GM21526 (cell line): ENCODE data around the gene PLD4.

ENCODE experiments used
- ATAC-seq: cut with Tn5 transposase; IDR thresholded peaks from one replicate; pipeline ENCODE4 v1.9.1; 2021; ENCODE audit warnings: moderate library complexity; ENCODE audit not compliant: unreplicated experiment, low FRiP score

Gene PLD4

DNA sequence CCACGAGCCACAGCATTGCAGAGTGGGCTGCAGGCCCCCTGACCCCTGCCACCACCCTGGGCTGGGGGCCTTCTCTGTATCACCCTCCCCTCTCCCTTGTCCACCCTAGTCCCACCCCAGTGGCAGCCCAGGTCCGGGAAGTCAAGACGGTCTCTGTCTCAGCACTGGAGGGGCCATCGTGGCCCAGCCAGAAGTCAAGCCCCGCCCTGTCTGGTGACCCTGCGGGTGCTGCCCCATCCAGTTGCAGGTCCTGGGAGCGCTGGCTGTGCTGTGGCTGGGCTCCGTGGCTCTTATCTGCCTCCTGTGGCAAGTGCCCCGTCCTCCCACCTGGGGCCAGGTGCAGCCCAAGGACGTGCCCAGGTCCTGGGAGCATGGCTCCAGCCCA is 2.7 kb downstream of the PLD4 start:
- no peak for ATAC-seq

DNA sequence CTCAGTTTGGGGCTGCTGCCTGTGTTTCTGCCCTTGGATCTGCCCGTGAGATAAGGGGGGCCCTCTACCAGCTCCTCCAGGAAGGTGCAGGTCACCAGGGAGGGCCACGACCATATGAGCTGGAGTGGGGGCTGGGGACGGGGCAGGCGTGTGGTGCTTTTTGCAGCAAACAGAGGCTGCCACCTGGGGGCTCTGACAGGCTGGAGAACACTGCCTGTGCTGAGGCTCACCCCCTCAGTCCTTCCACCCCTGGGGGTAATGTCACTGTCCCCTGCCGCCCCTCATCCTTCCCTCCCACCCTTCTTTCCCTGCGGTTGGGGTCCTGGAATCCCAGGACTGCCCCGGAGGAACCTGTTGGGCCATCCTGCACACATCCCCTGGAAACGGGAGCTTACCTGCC is 3.2 kb downstream of the PLD4 start:
- ATAC-seq: no peak

DNA sequence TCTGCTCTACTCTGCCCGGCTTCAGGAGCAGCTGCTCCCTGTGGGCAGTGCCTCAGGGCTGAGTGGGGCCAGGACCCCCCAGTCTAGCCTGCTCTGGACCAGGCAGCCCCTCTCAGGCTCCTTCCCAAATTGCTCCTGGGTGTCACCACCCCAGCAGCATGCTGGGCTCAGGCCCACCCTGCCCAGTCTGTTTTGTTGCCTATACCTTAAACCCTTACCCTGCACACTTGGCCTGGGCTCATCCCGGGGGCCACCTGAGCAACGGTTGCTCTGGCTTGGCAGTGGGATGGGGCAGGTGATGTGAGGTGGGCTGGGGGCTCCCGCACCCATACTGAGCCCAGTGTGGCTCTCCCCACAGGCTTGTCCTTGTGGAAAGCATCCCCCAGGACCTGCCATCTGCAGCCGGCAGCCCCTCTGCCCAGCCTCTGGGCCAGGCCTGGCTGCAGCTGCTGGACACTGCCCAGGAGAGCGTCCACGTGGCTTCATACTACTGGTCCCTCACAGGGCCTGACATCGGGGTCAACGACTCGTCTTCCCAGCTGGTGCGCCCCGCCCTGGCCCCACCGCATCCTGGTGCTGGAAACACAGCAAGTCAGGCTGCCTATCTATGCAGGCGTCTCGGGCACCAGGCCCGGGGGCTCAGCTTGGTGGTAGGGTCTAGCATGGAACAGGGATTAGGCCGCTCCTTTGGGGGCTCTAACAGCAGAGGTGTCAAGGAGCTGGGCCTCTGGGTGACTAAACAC is 3.9 kb downstream of the PLD4 start:
- no peak for ATAC-seq

DNA sequence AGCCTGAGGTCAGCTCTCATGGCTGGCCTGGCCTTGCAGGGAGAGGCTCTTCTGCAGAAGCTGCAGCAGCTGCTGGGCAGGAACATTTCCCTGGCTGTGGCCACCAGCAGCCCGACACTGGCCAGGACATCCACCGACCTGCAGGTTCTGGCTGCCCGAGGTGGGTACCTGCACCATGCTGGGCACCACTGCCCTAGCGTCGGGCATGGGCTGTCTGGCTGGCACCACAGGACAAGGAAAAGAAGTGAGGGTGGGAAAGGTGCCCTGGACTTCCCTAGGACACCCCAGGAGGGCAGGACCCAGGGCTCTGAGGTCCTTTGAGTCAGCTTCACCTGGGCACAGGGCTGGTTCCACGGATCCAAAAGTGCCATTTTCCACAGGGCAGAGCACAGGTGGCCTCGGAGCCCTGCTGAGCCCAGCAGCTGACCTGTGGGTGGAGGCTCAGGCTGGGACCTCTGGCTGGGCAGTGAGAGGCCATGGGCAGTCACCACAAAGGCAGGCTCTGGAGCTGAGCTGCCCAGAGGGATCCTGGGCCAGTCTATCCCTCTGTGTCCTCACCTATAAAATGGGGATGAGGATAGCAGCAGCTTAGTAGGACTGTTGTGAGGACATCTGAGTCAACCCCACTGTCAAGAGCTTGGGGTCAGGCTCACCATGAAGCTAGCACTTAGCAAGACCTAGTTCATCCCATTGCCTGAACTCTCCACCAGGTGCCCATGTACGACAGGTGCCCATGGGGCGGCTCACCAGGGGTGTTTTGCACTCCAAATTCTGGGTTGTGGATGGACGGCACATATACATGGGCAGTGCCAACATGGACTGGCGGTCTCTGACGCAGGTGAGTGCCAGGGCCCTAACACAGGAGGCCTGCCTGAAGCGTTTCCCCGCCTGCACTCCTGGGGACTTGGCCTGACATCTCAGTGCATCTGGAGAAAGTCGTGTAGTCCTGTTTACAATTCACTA is 4.9 kb downstream of the PLD4 start:
- no peak for ATAC-seq

DNA sequence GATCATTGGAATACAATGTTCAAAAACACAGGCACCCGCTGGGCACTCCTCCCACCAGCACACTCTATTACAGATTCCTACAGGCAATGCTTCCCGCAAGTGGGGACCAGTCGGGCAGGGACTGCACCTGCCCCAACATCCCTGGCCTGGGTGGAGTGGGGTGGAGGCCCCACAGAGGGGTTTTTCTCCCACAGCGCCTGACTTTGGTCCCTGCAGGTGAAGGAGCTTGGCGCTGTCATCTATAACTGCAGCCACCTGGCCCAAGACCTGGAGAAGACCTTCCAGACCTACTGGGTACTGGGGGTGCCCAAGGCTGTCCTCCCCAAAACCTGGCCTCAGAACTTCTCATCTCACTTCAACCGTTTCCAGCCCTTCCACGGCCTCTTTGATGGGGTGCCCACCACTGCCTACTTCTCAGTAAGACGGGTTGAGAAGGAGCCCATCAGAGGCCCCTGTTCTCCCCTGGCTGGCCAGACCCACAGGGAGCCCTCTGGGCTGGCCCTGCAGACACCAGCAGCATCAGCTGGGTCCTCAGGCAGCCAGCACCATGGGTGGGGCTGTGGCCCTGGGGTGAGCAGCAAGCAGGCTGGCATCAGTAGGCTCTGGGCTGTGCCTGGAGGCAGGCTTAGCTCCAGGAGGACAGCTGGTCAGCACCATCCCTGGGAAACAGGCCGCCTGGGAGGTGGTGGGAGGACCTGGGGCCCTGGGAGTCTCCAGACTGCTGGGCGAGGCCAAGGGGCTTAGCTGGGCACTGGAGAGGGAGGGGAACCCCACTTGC is 6.0 kb downstream of the PLD4 start:
- ATAC-seq: no peak

DNA sequence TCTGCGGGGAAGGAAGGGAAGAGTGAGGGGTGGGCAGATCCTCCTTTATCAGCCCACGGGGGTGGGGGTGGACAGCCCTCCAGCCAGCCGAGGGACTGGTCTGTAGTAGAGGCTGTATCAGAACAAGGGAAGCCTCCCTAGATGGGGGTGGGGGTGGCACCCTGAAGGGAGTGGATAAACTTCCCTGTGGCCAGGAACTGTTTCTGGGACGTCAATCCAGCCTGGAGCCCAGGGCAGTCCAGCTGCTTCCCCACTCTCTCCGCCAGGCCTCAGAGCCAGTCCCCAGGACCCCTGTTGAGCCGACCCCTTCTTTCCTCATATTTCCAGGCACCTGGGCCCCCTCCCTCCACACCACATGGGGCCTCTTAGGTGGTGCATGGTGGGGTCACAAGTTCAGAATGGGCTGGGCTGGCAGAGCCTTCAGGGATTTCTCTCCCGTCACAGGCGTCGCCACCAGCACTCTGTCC is 6.7 kb downstream of the PLD4 start:
- ATAC-seq: no peak

DNA sequence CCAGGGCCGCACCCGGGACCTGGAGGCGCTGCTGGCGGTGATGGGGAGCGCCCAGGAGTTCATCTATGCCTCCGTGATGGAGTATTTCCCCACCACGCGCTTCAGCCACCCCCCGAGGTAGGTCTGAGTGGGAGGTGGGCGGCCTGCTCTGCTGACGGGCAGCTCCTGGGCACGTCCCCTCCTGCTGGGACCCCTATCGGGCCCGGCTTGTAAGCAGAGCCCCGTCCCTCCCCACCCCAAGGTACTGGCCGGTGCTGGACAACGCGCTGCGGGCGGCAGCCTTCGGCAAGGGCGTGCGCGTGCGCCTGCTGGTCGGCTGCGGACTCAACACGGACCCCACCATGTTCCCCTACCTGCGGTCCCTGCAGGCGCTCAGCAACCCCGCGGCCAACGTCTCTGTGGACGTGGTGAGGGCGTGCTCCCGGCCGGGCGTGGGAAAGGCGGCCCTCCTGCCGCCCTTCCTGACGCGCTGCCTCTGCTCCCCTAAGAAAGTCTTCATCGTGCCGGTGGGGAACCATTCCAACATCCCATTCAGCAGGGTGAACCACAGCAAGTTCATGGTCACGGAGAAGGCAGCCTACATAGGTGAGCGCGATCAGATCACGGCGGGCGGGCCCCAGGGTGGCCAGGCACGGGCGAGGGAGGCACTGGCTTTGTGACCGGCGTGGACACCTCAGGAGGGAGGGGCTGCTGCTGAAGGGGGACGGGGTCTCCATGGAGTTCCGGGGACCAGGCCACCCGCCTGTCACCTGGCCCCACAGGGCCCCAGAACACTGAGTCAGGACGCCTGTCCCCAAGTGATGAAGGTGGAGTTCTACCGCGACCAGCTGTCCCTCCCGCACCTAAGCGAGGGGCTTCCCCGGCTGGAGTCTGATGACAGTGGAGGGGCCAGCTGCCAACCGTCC is 7.3 kb downstream of the PLD4 start:
- no peak for ATAC-seq

DNA sequence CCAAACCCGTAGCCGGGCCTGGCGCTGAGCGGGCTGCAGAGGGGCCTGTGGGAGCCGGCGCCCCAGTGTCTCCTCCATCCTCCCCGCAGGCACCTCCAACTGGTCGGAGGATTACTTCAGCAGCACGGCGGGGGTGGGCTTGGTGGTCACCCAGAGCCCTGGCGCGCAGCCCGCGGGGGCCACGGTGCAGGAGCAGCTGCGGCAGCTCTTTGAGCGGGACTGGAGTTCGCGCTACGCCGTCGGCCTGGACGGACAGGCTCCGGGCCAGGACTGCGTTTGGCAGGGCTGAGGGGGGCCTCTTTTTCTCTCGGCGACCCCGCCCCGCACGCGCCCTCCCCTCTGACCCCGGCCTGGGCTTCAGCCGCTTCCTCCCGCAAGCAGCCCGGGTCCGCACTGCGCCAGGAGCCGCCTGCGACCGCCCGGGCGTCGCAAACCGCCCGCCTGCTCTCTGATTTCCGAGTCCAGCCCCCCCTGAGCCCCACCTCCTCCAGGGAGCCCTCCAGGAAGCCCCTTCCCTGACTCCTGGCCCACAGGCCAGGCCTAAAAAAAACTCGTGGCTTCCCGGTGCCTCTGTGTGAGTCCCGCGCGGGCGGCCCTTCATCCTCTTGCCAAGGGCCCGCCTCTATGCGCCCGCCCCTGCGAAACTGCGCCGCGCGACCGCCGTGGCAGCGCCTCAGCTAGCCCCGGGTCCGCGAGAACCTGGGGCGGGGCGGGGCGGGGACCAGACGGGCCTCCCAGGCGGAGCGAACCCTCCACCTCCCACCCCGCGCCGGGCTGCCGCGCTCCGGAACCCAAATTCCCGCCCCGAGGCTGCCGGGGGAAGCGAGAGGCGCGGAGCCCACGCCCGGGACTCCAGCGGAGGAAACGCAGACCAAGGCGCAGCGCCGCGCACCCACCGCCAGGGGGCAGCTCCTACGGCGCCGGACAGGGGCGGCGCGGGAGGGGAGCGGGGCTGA is 8.3 kb downstream of the PLD4 start:
- ATAC-seq: no peak

DNA sequence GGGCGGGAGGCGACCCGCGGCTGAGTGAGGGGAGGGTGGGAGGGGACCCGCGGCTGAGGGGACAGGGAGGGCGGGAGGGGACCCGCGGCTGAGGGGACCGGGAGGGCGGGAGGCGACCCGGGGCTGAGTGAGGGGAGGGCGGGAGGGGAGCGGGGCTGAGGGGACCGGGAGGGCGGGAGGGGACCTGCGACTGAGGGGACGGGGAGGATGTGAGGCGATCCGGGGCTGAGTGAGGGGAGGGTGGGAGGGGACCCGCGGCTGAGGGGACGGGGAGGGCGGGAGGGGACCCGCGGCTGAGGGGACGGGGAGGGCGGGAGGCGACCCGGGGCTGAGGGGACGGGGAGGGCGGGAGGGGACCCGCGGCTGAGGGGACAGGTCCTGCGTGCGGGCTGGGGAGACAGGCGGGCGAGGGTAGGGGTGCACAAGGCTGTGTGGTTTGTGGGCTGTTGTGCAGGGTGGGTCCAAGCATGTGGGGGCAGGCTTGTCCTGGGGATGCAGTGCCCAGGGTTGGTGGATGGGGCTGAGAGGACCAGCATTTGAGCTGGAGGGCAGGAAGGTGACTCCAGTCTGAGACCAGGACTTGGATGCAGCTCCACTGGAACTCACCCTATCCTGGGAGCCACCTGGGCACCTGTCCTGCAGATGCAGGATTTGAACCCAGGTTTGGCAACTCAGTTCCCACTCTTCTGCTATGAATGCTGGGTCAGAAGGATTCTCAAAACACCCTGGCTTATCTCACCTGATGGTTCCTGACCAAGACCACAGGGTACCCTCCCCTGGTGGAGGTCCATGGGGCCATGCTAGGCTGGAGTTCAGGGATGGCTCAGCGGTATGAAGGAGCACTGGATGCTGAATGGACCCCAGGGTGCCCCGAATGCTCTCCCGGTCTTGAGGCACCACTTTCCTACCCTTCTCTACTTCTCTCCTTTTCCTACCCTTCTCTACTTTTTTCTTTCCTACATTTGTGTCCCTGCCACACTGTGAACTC is 9.4 kb downstream of the PLD4 start:
- ATAC-seq: no peak

DNA sequence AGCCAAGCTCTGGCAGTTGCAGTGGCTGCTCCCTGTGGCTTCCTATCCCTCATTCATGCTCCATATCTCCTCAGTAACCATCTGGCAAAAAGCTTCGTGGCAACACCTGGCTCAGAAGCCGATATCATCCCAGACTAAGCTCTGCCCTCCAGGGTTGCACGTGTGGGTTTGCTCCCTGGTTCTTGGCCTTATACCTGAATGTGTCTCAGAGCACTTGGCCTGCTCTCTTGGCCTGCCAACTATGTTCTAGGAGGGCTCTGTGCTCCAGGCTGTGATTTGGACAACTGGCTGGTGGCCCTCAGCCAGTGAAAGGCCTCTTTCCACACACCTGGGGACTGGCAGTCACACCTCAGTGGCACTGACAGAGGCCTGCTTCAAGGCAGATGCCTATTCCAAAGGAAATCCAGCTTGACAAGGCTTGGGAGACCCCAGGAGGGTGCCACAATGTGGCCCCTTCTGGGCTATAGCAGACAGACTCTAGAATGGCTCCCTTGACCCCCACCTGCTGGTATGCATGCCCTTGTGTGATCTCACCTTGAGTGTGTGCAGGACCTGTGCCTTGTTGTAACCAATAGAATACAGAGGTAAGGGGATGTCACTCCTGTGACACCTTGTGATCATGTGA is 10.5 kb downstream of the PLD4 start:
- ATAC-seq: no peak

DNA sequence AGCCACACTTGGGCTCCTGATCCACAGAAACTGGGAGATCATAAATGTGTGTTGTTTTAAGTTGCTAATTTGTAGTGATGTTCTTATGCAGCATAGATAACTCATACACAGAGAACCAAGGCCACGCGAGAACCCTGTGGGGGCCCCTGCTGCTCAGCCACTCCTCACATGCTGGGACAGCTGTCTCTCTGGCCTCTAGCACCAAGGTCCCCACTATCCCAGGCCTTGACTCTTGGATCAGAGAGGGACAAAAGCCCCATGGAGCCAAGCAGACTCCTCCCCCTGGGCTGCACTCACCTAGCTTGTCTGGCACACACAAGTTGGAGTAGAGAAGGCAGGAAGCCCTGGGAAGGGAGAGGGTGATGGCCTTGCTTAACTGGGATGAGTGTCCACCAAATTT is 11.3 kb downstream of the PLD4 start:
- no peak for ATAC-seq

DNA sequence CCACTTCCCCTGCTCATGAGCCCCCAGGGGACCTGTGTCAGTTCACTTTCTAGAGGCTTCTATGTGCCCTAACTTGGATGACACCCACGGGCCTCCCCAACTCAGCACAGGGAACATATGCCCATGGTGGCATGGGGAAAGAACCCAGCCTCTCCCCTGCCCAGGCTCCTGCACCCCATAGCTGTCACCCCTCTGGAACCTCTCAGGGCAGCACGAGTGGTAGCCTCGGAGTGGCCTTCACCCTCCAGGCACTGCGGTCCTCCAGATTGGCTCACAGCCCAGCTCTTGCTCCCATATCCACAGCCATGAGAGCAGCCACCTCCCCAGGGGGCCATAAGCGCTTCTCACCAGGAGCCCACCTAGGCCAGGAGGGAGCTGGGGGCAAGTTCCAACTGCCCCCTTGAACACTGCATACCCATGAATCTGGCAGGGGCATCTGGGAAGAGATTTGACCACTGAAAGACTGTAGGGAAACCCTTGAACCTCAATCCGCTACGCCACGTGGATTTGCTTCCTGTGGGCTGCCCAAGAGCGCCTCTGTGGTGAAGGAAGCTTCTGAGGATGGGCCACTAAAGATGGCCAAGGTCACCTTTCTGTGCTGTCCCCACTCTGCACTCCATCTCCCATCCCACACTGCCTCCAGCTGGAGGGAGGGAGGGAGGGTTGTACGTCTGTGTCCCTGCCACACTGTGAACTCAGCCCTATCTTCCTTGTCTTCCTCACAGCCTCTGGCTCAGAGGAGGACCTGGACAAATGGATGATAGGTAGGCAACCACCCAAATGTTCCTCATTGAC is 11.9 kb downstream of the PLD4 start:
- no peak for ATAC-seq

DNA sequence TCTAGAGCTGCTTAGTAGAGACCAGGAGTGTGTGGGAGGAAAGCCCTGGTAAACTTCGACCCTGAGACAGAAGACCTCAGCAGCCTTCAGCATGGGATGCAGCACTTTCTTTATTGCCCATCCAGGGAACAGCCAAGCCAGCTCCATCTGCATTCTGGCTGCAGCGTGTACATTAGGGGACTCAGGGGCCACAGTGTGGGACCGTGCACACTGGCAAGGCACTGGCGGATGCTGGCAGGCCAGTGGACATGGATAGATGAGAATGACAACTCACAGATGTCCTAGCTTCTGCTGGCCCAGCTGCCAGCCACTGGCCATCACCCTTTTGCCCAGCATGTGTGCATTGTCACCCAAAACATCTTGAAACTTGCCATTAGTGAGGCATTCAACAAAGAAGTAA is 12.5 kb downstream of the PLD4 start:
- ATAC-seq: no peak

DNA sequence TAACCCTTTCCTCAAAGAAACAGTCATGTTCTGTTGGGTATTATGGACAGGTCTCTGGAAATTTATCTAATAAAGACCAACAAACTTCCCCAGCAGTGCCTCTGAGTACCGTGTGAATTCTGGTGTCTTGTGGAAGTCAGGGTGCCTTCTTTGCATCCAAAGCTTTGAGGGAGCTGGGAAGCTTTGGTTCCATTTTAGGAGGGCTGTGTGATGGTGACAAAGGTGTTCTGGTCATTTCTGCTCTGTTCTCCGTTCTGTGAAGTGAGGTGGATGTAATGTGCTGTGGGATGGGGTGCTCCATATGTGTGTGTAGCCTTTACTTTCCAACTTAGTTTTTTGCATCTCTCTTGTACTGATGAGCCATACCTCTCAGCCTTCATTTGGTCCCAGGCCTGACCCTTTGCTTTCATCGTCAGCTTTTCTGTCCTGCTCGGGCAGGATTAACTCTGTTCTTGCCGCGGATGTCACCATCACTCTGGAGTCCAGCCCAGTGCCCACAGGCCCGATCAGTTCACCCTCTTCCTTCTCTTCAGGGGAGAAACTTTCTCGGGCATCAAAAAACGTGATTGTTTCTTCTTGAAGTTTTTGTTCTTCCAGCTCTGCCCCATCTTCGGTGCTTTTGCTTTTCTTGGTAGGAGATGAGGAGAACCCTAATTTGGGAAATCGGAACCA is 13.2 kb downstream of the PLD4 start:
- ATAC-seq: no peak

DNA sequence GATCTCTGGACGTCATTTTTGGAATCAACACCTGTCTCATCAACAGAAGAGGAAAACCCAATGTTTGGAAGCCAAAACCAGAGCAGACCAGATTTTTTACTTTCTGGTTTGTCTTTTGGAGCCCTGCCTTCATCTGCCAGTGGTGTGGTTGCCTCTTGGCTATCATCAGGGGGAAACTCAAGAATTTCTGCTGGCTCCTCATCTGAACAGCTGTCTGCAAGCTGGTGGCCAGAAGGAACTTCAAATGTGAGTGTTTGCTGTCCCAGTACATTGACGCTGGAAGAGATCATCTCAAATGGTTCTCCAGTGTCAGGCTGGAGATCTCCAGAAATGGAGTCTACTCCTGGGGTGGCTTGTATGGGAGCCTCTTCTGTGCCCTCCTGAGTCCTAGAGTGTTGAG is 13.8 kb downstream of the PLD4 start:
- no peak for ATAC-seq

DNA sequence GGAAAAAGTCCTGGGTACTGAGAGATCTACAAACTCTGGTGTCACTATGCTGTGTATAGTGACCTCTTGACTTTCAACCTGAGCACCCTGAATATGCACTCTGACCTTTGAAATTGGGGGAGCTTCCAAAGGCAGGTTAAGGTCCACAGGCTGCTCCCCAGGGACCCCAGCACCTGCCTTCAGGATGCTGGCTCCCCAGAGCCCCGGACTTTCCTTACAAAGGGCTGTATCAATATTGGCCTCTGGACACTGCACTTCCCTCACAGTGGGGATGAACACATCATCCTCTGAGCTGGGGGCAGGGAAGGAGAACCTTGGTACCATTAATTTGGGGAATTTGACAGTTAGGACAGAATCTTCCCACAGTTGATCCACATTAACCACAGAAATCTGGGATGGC is 14.3 kb downstream of the PLD4 start:
- ATAC-seq: no peak
